H9 (cell line): ENCODE results near the gene FKRP. TPM values are rescaled to one million over a fixed set of nuclear protein-coding genes. Genes with fewer than 3 reads are reported as not detected.

Experiments
- DNase-seq: peaks from one replicate; pipeline ENCODE4 v3.0.0-alpha.2; 2017
- H2AFZ ChIP-seq: one replicate; pipeline ENCODE4 v1.6.1; 2013; ENCODE audit warnings: mild to moderate bottlenecking, low read length, control low read depth, moderate library complexity
- H2AK5ac ChIP-seq: 2 replicates; pipeline ENCODE4 v1.6.1; 2013; ENCODE audit warnings: low read length, control low read depth, mixed read lengths; ENCODE audit not compliant: insufficient read length
- H2BK120ac ChIP-seq: one replicate; pipeline ENCODE4 v1.6.1; 2013; ENCODE audit warnings: low read depth, mild to moderate bottlenecking, low read length, control low read depth, inconsistent platforms; ENCODE audit not compliant: poor library complexity, severe bottlenecking
- H2BK12ac ChIP-seq: 2 replicates; pipeline ENCODE4 v1.6.1; 2013; ENCODE audit warnings: low read length, control low read depth, mixed read lengths, low read depth; ENCODE audit not compliant: insufficient read length
- H2BK15ac ChIP-seq: 2 replicates; pipeline ENCODE4 v1.6.1; 2013; ENCODE audit warnings: low read depth, low read length, control low read depth
- H2BK20ac ChIP-seq: one replicate; pipeline ENCODE4 v1.6.1; 2013; ENCODE audit warnings: low read depth, mild to moderate bottlenecking, low read length, control low read depth, inconsistent platforms; ENCODE audit not compliant: poor library complexity, severe bottlenecking
- H2BK5ac ChIP-seq: 2 replicates; pipeline ENCODE4 v1.6.1; 2013; ENCODE audit warnings: low read length, control low read depth, mixed read lengths; ENCODE audit not compliant: insufficient read length
- H3K14ac ChIP-seq: 2 replicates; pipeline ENCODE4 v1.6.1; 2013; ENCODE audit warnings: low read length, control low read depth; ENCODE audit not compliant: insufficient read depth
- H3K18ac ChIP-seq: 2 replicates; pipeline ENCODE4 v1.6.1; 2013; ENCODE audit warnings: low read depth, mild to moderate bottlenecking, mixed read lengths, low read length, control low read depth; ENCODE audit not compliant: insufficient read length
- H3K23ac ChIP-seq: 2 replicates; pipeline ENCODE4 v1.6.1; 2013; ENCODE audit warnings: low read length, control low read depth, mixed read lengths, low read depth; ENCODE audit not compliant: insufficient read length
- H3K23me2 ChIP-seq: 2 replicates; pipeline ENCODE4 v1.6.1; 2013; ENCODE audit warnings: low read depth, mild to moderate bottlenecking, mixed read lengths, low read length, control low read depth; ENCODE audit not compliant: insufficient read length, poor library complexity, severe bottlenecking
- H3K27ac ChIP-seq: 2 replicates; pipeline ENCODE4 v1.5.1; 2013; ENCODE audit warnings: low read length, control low read depth, mixed read lengths, low read depth; ENCODE audit not compliant: insufficient read length
- H3K27me3 ChIP-seq: 2 replicates; pipeline ENCODE4 v1.6.1; 2013; ENCODE audit warnings: low read length, control low read depth, inconsistent platforms; ENCODE audit not compliant: insufficient read depth
- H3K4ac ChIP-seq: 2 replicates; pipeline ENCODE4 v1.6.1; 2013; ENCODE audit warnings: low read depth, mild to moderate bottlenecking, control low read depth, inconsistent platforms, low read length, moderate library complexity
- H3K4me1 ChIP-seq: 2 replicates; pipeline ENCODE4 v1.6.1; 2013; ENCODE audit warnings: low read length, control low read depth, inconsistent platforms; ENCODE audit not compliant: insufficient read depth
- H3K4me2 ChIP-seq: 2 replicates; pipeline ENCODE4 v1.6.1; 2013; ENCODE audit warnings: low read length, control low read depth, mixed read lengths; ENCODE audit not compliant: insufficient read length, insufficient read depth
- H3K56ac ChIP-seq: 2 replicates; pipeline ENCODE4 v1.6.1; 2013; ENCODE audit warnings: low read depth, mild to moderate bottlenecking, mixed read lengths, low read length, control low read depth; ENCODE audit not compliant: insufficient read length
- H3K79me1 ChIP-seq: 2 replicates; pipeline ENCODE4 v1.6.1; 2013; ENCODE audit warnings: low read depth, mild to moderate bottlenecking, moderate library complexity, low read length, control low read depth, inconsistent platforms; ENCODE audit not compliant: insufficient read depth, poor library complexity, severe bottlenecking
- H3K79me2 ChIP-seq: 2 replicates; pipeline ENCODE4 v1.6.1; 2013; ENCODE audit warnings: low read length, control low read depth, inconsistent platforms; ENCODE audit not compliant: insufficient read depth
- H3K9ac ChIP-seq: 2 replicates; pipeline ENCODE4 v1.6.1; 2013; ENCODE audit warnings: low read length, control low read depth, mixed read lengths; ENCODE audit not compliant: insufficient read length; ENCODE audit errors: extremely low read depth
- H3K9me3 ChIP-seq: one replicate; pipeline ENCODE4 v1.6.1; 2013; ENCODE audit warnings: low read depth, low read length, inconsistent platforms; ENCODE audit not compliant: control insufficient read depth
- H3T11ph ChIP-seq: one replicate; pipeline ENCODE4 v1.6.1; 2013; ENCODE audit warnings: mild to moderate bottlenecking, low read length, control low read depth, inconsistent platforms
- H4K20me1 ChIP-seq: one replicate; pipeline ENCODE4 v1.6.1; 2013; ENCODE audit not compliant: control insufficient read depth, insufficient read length, insufficient read depth
- H4K5ac ChIP-seq: 2 replicates; pipeline ENCODE4 v1.6.1; 2013; ENCODE audit warnings: low read depth, mild to moderate bottlenecking, mixed read lengths, low read length, control low read depth; ENCODE audit not compliant: insufficient read length
- H4K8ac ChIP-seq: replicated peaks from 2 replicates; pipeline ENCODE4 v1.6.1; 2013; ENCODE audit warnings: low read length, control low read depth, mixed read lengths, low read depth; ENCODE audit not compliant: insufficient read length
- H4K91ac ChIP-seq: 2 replicates; pipeline ENCODE4 v1.6.1; 2013; ENCODE audit warnings: low read depth, mild to moderate bottlenecking, moderate library complexity, mixed read lengths, low read length, control low read depth; ENCODE audit not compliant: insufficient read length
- H3K27ac Mint-ChIP-seq, 3 experiments: 2 replicates in 2 of 3; 3 replicates in 1 of 3; pipeline ENCODE4 v1.8.0; 2020 to 2021; ENCODE audit warnings: mixed read lengths in 3 of 3, mild to moderate bottlenecking in 1 of 3, moderate library complexity in 1 of 3
- H3K27me3 Mint-ChIP-seq: 2 replicates; pipeline ENCODE4 v1.8.0; 2021; ENCODE audit warnings: low read depth, mild to moderate bottlenecking, moderate library complexity, mixed read lengths
- H3K36me3 Mint-ChIP-seq, 3 experiments: 2 replicates in 2 of 3; 3 replicates in 1 of 3; pipeline ENCODE4 v1.8.0; 2020 to 2021; ENCODE audit warnings: low read depth in 3 of 3, mixed read lengths in 3 of 3; ENCODE audit not compliant: insufficient read depth in 1 of 3
- H3K4me1 Mint-ChIP-seq, 2 experiments: 2 replicates each; pipeline ENCODE4 v1.8.0; 2020; ENCODE audit warnings: mixed read lengths in 2 of 2
- H3K4me3 Mint-ChIP-seq, 2 experiments: 2 replicates in 1 of 2; 3 replicates in 1 of 2; pipeline ENCODE4 v1.8.0; 2020 to 2021; ENCODE audit warnings: mild to moderate bottlenecking in 2 of 2, mixed read lengths in 2 of 2, moderate library complexity in 1 of 2
- H3K9me3 Mint-ChIP-seq, 2 experiments: 2 replicates in 1 of 2; 3 replicates in 1 of 2; pipeline ENCODE4 v1.8.0; 2020; ENCODE audit warnings: mild to moderate bottlenecking in 2 of 2, mixed read lengths in 2 of 2, moderate library complexity in 1 of 2
- WGBS: extraction: QIAGEN DNeasy Blood & Tissue Kit; methylation state at CpG from one replicate; pipeline ENCODE4 v1.1.7; 2013; ENCODE audit warnings: missing lambda C conversion rate, low lambda C conversion rate, mixed read lengths; ENCODE audit not compliant: insufficient read length; ENCODE audit errors: extremely low coverage; 5-methylcytosine and 5-hydroxymethylcytosine counted together
- total RNA-seq: library from RNA; stranded (reverse); gene quantifications from 2 replicates; pipeline ENCODE4 v1.2.1, GENCODE V29; 2021
- TF ChIP-seq, protein P1 (sequence below): fragments of 200-600 bp; sonication (generic); conservative IDR thresholded peaks from 3 replicates; pipeline ENCODE4 v1.8.0; 2021; ENCODE audit warnings: antibody characterized with exemption, mild to moderate bottlenecking

FKRP gene
- total RNA-seq, 1 experiment from 2014 or later = 42.2 TPM

DNA sequence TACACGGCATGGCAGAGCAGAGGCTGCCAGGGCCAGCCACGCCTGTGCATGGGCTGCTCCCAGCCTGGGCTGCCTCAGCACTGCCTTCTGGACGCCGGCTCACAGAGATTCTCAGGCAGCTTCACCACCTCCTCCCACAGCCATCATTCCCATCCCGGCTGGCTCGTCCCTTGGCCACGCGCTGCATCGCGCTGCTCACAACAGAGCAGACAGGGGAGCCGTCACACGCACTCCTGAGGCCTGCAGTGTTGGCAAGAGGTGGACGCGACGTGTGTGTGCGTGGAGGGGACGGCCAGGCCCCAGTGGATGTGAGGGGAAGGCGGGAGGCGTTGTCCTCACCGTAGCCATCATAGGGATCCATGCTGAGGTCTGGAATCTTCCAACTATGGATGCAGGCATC, 21.4 kb upstream of the FKRP start:
- Histone ChIP-seq H3K79me2 (no peaks in the 10 kb centered on the region), H3K4me1 (no peaks in the 10 kb centered on the region), H2BK20ac (no peak overlapping the region), H3K27ac (no peak overlapping the region), H4K20me1 (no peaks in the 10 kb centered on the region), H3K79me1 (no peaks in the 10 kb centered on the region), H3K23ac (no peak overlapping the region), H3K27me3 (no peaks in the 10 kb centered on the region), H3K9ac (no peak overlapping the region), H4K5ac (no peak overlapping the region), H3K23me2 (no peaks in the 10 kb centered on the region), H4K91ac (no peak overlapping the region), H2BK5ac (no peak overlapping the region), H3K4ac (no peak overlapping the region), H3K4me2 (no peak overlapping the region), H3K9me3 (no peaks in the 10 kb centered on the region), H3K18ac (no peak overlapping the region), H2AFZ (no peak overlapping the region), H4K8ac (no peak overlapping the region), H2AK5ac (no peak overlapping the region), H2BK120ac (no peak overlapping the region), H3K56ac (no peak overlapping the region), H3K14ac (no peak overlapping the region), H2BK15ac (no peak overlapping the region), H2BK12ac (no peak overlapping the region), H3T11ph (no peak overlapping the region)
- DNase-seq = no peak
- TF ChIP-seq, protein P1, sequence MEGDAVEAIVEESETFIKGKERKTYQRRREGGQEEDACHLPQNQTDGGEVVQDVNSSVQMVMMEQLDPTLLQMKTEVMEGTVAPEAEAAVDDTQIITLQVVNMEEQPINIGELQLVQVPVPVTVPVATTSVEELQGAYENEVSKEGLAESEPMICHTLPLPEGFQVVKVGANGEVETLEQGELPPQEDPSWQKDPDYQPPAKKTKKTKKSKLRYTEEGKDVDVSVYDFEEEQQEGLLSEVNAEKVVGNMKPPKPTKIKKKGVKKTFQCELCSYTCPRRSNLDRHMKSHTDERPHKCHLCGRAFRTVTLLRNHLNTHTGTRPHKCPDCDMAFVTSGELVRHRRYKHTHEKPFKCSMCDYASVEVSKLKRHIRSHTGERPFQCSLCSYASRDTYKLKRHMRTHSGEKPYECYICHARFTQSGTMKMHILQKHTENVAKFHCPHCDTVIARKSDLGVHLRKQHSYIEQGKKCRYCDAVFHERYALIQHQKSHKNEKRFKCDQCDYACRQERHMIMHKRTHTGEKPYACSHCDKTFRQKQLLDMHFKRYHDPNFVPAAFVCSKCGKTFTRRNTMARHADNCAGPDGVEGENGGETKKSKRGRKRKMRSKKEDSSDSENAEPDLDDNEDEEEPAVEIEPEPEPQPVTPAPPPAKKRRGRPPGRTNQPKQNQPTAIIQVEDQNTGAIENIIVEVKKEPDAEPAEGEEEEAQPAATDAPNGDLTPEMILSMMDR = no peak
- no CpG with 5 or more reads among the region's 20 CpGs for WGBS
- no peaks in the 10 kb centered on the region for H3K9me3 Mint-ChIP-seq
- peaks cover 14 to 27% of the 10 kb centered on the region in 2 experiments for H3K4me1 Mint-ChIP-seq
- peak overlapping the region in 2 of 3 experiments; percentile 62; a peak in 4 of 7 replicates for H3K27ac Mint-ChIP-seq
- peaks cover 45 to 80% (median 80%) of the 10 kb centered on the region in 3 experiments for H3K36me3 Mint-ChIP-seq
- no peaks in the 10 kb centered on the region; the same call in 1 of the 2 replicates for H3K27me3 Mint-ChIP-seq
- no peak overlapping the region for H3K4me3 Mint-ChIP-seq
